IPS-20b (cell line): ENCODE measurements around the gene FHAD1.

Source experiments
- H3K27ac ChIP-seq: one replicate; pipeline ENCODE4 v1.5.1; 2013; ENCODE audit warnings: low read length
- H3K27me3 ChIP-seq: 2 replicates; pipeline ENCODE4 v1.6.1; 2013; ENCODE audit warnings: mild to moderate bottlenecking, low read length, inconsistent platforms; ENCODE audit not compliant: insufficient read depth
- H3K36me3 ChIP-seq: 2 replicates; pipeline ENCODE4 v1.6.1; 2013; ENCODE audit warnings: low read depth, mild to moderate bottlenecking, inconsistent platforms, low read length, moderate library complexity; ENCODE audit not compliant: insufficient read depth
- H3K4me1 ChIP-seq: 2 replicates; pipeline ENCODE4 v1.6.1; 2013; ENCODE audit warnings: mild to moderate bottlenecking, control low read depth, inconsistent platforms, low read length, moderate library complexity; ENCODE audit not compliant: insufficient read depth
- H3K4me3 ChIP-seq: 2 replicates; pipeline ENCODE4 v1.5.1; 2013; ENCODE audit warnings: mild to moderate bottlenecking, low read length, inconsistent platforms
- H3K9ac ChIP-seq: 2 replicates; pipeline ENCODE4 v1.6.1; 2013; ENCODE audit warnings: low read depth, mild to moderate bottlenecking, inconsistent platforms, low read length, moderate library complexity
- H3K9me3 ChIP-seq: 2 replicates; pipeline ENCODE4 v1.6.1; 2013; ENCODE audit warnings: mild to moderate bottlenecking, low read depth, low read length, inconsistent platforms; ENCODE audit not compliant: insufficient read depth

Gene FHAD1

DNA sequence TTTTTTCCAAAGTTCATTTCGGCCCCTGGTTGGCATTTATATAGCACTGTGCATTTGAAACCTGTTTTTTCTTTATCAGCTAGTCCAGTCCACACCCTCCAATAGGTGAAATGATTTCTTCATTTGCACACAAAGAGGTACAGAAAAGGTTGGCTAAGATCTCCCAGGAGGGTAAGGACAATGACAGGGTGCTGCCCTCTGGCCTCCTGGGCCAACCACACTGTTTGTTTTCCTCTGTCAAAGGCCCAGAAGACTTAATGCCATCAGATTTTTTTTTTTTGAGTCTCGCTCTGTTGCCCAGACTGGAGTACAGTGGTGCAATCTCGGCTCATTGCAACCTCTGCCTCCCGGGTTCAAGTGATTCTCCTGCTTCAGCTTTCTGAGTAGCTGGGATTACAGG, 92.5 kb downstream of the FHAD1 start:
- Histone ChIP-seq H3K4me1 (no peaks in the 10 kb centered on the region), H3K36me3 (no peaks in the 10 kb centered on the region), H3K27me3 (no peaks in the 10 kb centered on the region), H3K4me3 (no peak overlapping the region), H3K9ac (no peak overlapping the region), H3K9me3 (no peaks in the 10 kb centered on the region), H3K27ac (no peak overlapping the region)

DNA sequence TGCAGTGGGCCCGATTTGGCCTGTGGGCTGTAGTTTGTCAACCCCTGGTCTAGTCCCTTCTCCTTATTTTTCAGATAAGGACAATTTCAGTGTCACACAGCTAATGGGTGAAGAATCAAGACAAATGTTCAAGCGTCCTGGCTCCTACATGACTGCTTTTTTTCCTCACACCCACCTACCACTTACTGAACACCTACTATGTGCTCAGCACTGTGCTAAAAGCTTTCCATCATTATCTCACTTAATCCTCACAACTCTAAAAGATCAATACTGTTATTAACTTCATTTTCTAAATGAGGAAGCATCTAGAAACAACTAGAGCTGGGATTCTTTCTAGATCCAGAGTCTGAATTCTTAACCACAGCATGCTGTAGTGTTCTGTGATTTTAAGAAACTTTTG, 94.2 kb downstream of the FHAD1 start:
- no peaks in the 10 kb centered on the region for H3K4me1 ChIP-seq
- no peaks in the 10 kb centered on the region for H3K9me3 ChIP-seq
- no peak overlapping the region for H3K4me3 ChIP-seq
- no peak overlapping the region for H3K27ac ChIP-seq
- no peak overlapping the region for H3K9ac ChIP-seq
- no peaks in the 10 kb centered on the region for H3K27me3 ChIP-seq
- no peaks in the 10 kb centered on the region for H3K36me3 ChIP-seq

DNA sequence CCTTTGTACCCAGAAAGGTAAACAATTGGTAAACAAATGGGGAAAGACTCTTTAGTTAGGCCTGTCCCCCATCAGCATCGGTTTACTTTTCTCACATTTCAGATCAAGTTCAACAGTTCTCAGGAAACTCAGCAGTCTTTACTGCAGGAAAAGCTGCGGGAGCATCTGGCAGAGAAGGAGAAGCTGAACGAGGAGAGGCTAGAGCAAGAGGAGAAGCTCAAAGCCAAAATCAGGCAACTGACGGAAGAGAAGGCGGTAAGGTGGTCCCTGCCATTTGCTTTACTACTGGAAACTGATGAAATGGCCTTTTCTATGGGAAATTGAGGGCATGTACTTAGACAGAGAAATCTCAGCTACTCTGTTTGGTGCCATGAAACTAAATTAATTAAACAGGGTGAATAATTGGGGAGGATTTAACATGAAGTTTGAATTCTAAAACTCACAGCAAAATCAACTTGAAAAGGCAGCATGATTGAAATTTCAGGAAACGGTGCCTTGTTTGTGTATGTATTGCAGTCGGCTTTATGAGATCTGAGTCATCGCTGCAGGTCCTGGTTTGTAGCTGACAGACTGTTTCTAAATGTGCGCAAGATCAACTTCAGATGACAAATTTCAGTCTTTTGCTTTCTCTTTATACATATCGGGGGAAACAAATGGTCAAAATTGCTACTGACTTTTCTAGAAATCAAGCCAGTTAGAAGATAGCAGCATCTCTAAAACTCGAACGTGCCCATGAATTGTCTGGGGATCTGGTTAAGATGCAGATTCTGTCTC, 94.8 kb downstream of the FHAD1 start:
- no peaks in the 10 kb centered on the region for H3K36me3 ChIP-seq
- no peaks in the 10 kb centered on the region for H3K9me3 ChIP-seq
- H3K27me3 ChIP-seq: no peaks in the 10 kb centered on the region
- H3K9ac ChIP-seq: no peak overlapping the region
- H3K4me3 ChIP-seq: no peak overlapping the region
- H3K4me1 ChIP-seq: no peaks in the 10 kb centered on the region
- H3K27ac ChIP-seq: no peak overlapping the region

DNA sequence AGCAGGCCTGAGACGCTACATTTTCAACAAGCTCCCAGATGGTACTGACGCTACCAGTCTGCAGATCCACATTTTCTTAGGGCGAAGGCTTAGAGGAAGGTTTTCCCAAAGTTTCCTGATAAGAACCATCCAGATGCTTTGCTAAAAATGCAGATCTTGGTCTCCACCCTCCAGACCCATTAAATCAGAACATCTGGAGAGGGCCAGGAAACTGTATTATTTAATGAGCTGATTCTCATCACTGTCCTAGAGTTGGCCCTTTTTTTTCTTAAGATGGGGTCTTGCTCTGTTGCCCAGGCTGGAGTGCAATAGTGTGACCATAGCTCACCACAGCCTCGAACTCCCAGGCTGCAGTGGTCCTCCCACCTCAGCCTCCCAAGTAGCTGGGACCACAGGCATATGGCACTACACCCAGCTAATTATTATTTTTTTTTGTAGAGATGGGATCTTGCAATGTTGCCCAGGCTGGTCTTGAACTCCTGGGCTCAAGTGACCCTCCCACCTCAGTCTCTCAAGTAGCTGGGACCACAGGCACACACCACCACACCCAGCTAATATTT, 95.5 kb downstream of the FHAD1 start:
- Histone ChIP-seq H3K36me3 (no peaks in the 10 kb centered on the region), H3K4me3 (no peak overlapping the region), H3K27me3 (no peaks in the 10 kb centered on the region), H3K4me1 (no peaks in the 10 kb centered on the region), H3K9me3 (no peaks in the 10 kb centered on the region), H3K27ac (no peak overlapping the region), H3K9ac (no peak overlapping the region)

DNA sequence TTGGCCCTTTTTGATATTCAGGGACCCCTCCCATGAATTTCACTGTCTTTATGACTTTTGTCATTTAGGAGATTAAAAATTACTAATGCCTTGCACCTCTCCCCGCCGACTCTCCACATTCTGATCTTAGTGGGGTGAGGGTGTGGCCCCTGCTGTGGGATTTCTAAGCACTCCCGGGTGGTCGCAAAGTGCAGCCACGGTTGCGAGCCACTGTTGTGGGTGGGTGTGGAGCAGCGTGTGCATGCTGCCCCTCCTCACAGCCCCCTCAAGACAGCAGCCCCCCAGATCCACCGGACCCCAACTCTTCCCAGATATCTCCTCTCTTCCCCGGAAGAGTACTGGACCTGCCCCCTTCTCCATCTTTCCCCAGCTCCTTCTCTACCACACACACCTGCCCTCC, 96.1 kb downstream of the FHAD1 start:
- Histone ChIP-seq H3K36me3 (no peaks in the 10 kb centered on the region), H3K4me1 (no peaks in the 10 kb centered on the region), H3K9me3 (no peaks in the 10 kb centered on the region), H3K4me3 (no peak overlapping the region), H3K27me3 (no peaks in the 10 kb centered on the region), H3K9ac (no peak overlapping the region), H3K27ac (no peak overlapping the region)

DNA sequence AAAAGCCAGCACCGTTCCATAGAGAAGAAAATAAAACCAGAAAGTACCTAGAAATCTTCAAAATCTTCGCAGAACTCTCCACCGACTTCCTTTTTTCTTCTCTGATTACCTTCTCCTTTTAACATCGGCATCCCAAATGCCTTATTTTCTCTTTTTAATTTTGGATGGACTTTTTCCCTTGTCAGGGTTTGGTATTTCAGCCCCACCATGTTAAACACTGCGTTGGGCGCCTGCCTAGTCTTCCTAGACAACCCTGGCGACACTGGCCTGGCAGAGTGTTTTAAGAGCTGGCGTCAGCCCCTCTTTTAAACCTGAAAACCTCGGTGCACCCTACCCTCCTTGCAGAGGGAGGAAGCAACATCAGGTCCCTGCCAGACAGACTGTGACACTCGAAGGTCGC, 96.7 kb downstream of the FHAD1 start:
- Histone ChIP-seq H3K27ac (no peak overlapping the region), H3K4me3 (no peak overlapping the region), H3K27me3 (no peaks in the 10 kb centered on the region), H3K9me3 (no peaks in the 10 kb centered on the region), H3K4me1 (no peaks in the 10 kb centered on the region), H3K36me3 (no peaks in the 10 kb centered on the region), H3K9ac (no peak overlapping the region)

DNA sequence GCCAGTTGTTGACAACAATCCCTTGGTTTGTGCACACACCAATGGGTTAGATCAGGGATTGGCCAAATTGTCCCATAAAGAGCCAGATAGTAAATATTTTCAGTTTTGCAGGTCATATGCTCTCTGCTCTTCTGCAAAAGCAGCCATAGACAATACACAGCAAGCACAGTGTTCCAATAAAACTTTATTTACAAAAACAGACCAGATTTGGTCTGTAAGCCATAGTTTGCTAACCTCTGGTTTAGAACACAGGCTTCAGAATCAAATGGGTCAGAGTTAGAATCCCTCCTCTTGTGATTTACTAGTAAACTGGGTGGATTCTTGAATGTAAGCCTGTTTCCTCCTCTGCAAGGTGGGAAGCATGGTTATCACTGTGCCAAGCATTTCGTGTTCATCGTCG, 97.4 kb downstream of the FHAD1 start:
- no peaks in the 10 kb centered on the region for H3K4me1 ChIP-seq
- no peaks in the 10 kb centered on the region for H3K27me3 ChIP-seq
- H3K36me3 ChIP-seq: no peaks in the 10 kb centered on the region
- H3K4me3 ChIP-seq: no peak overlapping the region
- no peaks in the 10 kb centered on the region for H3K9me3 ChIP-seq
- H3K27ac ChIP-seq: no peak overlapping the region
- no peak overlapping the region for H3K9ac ChIP-seq

DNA sequence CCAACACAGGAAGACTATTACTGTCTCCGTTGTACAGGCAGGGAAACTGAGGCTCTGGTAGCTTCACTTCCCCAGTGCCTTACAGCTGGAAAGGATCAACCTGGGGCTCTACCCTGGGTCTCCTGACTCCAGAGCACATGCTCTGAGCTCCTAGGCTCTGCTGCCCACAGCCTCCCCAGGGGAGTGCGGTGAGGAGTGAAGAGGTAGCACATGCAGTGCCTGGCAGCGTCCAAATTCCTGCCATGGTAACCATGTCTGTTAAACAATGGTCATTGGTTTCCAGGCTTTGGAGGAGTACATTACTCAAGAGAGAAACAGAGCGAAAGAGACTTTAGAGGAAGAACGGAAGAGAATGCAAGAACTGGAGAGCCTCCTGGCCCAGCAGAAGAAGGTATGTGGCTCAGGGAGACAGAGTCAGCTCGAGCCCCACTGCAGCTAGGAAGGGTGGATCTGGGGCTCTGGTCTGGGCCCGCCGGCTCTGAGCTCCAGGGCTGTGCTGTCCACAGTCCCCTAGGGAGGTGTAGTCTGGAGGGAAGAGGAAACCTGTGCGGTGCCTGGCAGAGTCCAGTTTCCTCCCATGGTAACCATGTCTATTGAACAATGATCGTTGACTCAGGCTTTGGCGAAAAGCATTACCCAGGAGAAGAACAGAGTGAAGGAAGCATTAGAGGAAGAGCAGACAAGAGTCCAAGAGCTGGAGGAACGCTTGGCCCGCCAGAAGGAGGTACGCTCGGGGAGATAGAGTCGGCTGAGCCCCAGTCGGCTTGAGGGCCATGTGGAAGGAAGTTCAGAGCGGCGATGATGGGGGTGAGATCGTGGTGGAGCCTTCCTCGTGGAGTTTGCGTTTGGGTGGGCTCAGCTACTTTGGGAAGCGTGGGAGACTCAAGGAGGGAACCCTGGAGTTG, 98.0 kb downstream of the FHAD1 start:
- H3K4me1 ChIP-seq: no peaks in the 10 kb centered on the region
- no peaks in the 10 kb centered on the region for H3K9me3 ChIP-seq
- H3K9ac ChIP-seq: no peak overlapping the region
- no peak overlapping the region for H3K4me3 ChIP-seq
- no peak overlapping the region for H3K27ac ChIP-seq
- no peaks in the 10 kb centered on the region for H3K36me3 ChIP-seq
- H3K27me3 ChIP-seq: no peaks in the 10 kb centered on the region

DNA sequence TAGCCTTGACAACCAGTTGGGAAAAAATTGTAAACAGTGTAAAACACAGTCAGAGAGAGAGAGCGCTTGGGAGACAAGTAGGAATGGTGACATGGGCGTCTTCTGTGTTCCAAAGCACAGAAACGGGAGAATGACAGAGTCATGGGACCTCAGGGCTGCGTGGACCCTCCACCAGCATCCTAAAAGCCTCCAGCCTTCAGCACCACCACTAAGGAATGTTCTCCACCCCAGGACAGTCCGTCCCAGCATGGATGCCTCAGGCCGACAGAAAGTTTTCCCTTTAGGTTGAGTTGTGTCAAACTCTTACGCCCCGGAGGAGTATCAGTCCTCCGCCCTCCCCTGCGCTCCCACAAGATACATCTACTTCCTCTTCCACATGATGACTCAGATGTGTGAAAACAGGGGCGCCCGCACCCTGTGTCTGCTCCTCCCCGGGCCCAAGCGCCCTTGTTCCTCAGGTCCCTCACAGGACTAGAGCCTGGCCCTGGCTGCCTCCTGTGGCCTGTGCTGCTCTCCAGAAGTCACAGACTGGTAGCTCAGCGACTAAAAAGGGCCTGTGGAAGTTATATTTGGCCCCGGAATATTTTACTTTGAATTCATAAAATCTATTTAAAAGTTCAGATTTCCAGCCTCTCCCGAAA, 98.8 kb downstream of the FHAD1 start:
- no peaks in the 10 kb centered on the region for H3K4me1 ChIP-seq

DNA sequence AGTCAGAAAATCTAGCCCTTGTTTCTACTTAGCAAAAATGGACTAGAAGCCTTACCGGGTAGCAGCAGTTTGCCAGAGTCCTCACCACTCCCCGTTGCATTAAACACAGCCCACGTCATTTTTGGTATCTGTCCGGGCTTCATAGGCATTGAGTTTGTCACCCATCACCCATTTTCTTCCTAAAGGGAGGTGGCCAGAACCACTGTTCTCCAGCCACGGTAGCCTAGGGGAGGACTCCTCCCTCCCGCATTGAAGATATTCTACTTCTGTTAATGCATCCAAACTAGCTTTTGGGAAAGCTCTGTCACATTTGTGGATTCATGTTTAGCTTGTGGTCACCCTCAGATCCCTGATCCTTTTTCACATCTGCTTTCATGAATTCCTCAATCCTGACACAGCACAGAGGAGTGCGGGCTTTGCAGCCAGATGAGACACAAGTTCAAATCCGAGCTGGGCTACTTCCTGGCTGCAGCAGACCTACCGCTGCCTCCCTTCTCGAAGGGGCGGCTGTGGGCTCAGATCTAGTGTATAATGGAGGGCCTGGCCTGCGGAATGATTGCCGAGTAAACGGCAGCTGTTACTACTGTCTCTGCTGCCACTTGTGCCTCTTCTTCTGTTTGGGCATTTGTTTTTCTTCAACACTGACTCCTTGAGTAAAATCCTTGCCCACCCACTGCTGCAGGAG, 99.5 kb downstream of the FHAD1 start:
- Histone ChIP-seq H3K27me3 (no peaks in the 10 kb centered on the region), H3K9ac (no peak overlapping the region), H3K36me3 (no peaks in the 10 kb centered on the region), H3K27ac (no peak overlapping the region), H3K9me3 (no peaks in the 10 kb centered on the region), H3K4me1 (no peaks in the 10 kb centered on the region), H3K4me3 (no peak overlapping the region)

More for the DNA sequence above, 98.8 kb downstream of the FHAD1 start:
- H3K4me3 ChIP-seq: no peak overlapping the region
- no peak overlapping the region for H3K9ac ChIP-seq
- H3K36me3 ChIP-seq: no peaks in the 10 kb centered on the region
- H3K9me3 ChIP-seq: no peaks in the 10 kb centered on the region
- H3K27ac ChIP-seq: no peak overlapping the region
- H3K27me3 ChIP-seq: no peaks in the 10 kb centered on the region

DNA sequence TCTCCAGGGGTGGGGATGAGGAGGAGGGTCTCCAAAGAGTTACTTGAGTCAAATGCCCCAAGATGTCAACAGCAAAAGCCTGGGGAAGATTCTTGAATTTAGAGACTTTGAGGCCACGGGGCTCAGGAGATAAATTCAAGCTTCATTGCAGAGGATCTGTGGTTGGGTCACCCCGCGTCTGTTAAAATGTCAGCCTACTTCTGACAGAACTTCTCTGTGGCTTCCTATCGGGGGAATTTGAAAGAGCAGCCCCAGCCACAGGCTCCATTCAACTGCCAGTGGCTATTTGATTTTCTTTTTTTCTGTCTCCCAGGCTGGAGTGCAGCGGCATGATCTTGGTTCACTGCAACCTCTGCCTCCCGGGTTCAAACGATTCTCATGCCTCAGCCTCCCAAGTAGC, 100.2 kb downstream of the FHAD1 start:
- Histone ChIP-seq H3K27me3 (no peaks in the 10 kb centered on the region), H3K27ac (no peak overlapping the region), H3K36me3 (no peaks in the 10 kb centered on the region), H3K9me3 (no peaks in the 10 kb centered on the region), H3K4me1 (no peaks in the 10 kb centered on the region), H3K9ac (no peak overlapping the region), H3K4me3 (no peak overlapping the region)
